ENCODE measurements around the gene CASKIN2. TPM values are rescaled to one million over a fixed set of nuclear protein-coding genes. Genes with fewer than 3 reads are reported as not detected.

The CASKIN2 gene
- total and polyA plus RNA-seq, 2 of the 4 experiments (the other 2 are of a cell fraction) = 2.9 to 6.9 TPM

DNA sequence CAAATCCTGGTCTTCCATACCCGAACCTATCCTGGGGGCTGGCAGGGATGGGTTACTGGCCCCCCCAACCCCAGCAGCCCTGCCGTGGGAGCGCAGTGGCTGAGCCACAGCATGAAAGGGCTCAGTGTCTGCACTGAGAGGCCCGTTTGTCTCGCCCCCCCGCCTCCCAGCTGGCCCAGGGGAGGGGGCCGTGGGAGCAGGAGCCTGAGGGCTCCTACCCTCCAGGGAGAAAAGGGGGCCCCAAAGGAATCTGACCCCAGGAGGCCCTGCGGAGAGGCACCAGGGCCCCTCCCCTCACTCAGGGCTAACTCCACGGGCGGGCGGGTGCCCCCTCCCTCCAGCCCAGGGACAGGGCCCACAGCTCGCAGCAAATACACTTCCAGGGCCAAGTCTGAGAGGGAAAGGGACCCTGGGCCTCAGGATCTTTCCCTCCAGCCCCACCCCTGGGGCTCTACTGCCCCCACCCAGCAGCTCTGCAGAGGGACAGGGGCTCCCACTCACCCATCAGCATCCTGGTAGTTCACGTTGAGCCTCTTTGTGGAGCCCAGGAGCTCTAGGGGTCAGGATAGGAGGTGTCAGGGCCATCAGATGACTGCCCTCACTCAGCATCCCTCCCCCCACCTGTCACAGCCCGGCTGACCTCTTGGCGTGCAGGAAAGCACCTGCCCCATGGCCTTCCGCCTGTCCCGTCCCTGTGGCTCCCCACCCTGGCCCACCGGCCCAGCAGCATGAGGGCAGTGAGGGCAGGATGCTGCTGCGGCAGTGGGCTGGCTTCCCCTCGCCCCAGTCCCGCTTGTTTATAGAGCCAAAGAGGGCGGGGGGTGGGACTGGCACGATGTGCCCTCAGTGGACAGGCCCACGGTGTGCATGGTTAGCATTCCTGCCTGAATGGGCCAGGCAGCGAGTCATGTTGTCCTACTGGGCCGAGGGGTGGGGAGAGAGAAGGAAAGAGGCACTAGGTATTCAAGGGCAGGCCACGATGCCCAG, 7.3 kb downstream of the CASKIN2 start (continued):
- no peak for TF ChIP-seq ELK1 (IDR thresholded peaks at IDR 0.05; ENCODE audit: borderline replicate concordance, low read depth, low read length)

- no peak overlapping the region for H2AFZ ChIP-seq (replicated peaks; ENCODE audit: low read length, poor library complexity)
- peaks cover 24% of the 10 kb centered on the region for H4K20me1 ChIP-seq (ENCODE audit: insufficient read depth, low read length)
- no peak overlapping the region for H2BK20ac ChIP-seq (ENCODE audit: low read depth, low read length)
- dilution Hi-C loops (cut with HindIII; ENCODE audit: low sequenced_read_pairs, unreplicated experiment) = no loop called here
- H3K9me1 ChIP-seq (ENCODE audit: insufficient read depth, low read length) = peaks cover 3% of the 10 kb centered on the region; the same call in 1 of the 2 replicates
- no peak overlapping the region for H2BK5ac ChIP-seq (ENCODE audit: low read depth, low read length, poor library complexity, severe bottlenecking)
- no peak overlapping the region for H3K56ac ChIP-seq (ENCODE audit: extremely low read depth, insufficient read depth, low read length)
- no peak overlapping the region for H2BK15ac ChIP-seq (ENCODE audit: low read depth, low read length)
- H3K9ac ChIP-seq (ENCODE audit: low read depth, low read length) = no peak overlapping the region
- H4K5ac ChIP-seq (ENCODE audit: low read depth, low read length) = no peak overlapping the region
- DNase-seq (no peak), ATAC-seq (ENCODE audit: low read depth) (no peak)
- H3K4me2 ChIP-seq (ENCODE audit: low read depth, low read length) = no peak overlapping the region
- in situ Hi-C loops (cut with MboI; ENCODE audit: low sequenced_read_pairs) = no loop called here
- H3K9me3 ChIP-seq (ENCODE audit: control insufficient read depth, insufficient read depth, low read length) = no peaks in the 10 kb centered on the region
- H3K4ac ChIP-seq (ENCODE audit: low read depth, low read length) = no peak overlapping the region
- H2AK5ac ChIP-seq (ENCODE audit: low read depth, low read length) = no peak overlapping the region
- no peak overlapping the region for H3K27ac ChIP-seq (ENCODE audit: insufficient read depth, low read length)
- peaks cover 6 to 35% of the 10 kb centered on the region in 2 experiments for H3K79me1 ChIP-seq (ENCODE audit: low read depth in 1 of 2, low read length in 2 of 2)
- 95% methylated on average over 13 of the region's 20 CpGs; no CpG with 5 or more reads in 1 of the 2 experiments for WGBS, 2 experiments (ENCODE audit: extremely low coverage in 2 of 2, insufficient read length in 1 of 2)
- no peak overlapping the region for H2BK120ac ChIP-seq (ENCODE audit: low read depth, low read length)
- no peak overlapping the region for H3K14ac ChIP-seq (replicated peaks; ENCODE audit: low read depth, low read length)
- no peaks in the 10 kb centered on the region for H3K27me3 ChIP-seq (ENCODE audit: control insufficient read depth, insufficient read depth, low read length)
- intact Hi-C loops (cut with micrococcal nuclease) = no loop called here
- H4K91ac ChIP-seq (ENCODE audit: insufficient read depth, low read depth, low read length) = no peak overlapping the region
- H2AK9ac ChIP-seq (replicated peaks; ENCODE audit: low read depth, low read length, poor library complexity) = no peak overlapping the region
- BruUV-seq (replicated peaks) = no TSS peak
- H4K8ac ChIP-seq (ENCODE audit: low read depth in 2 of 2, low read length in 2 of 2) = no peak overlapping the region
- H3K18ac ChIP-seq (ENCODE audit: low read depth, low read length) = no peak overlapping the region
- CTCF ChIA-PET = no interaction called here
- H3K36me3 ChIP-seq (ENCODE audit: control insufficient read depth, insufficient read depth, low read length) = peaks cover 33% of the 10 kb centered on the region
- H3K4me3 ChIP-seq (ENCODE audit: insufficient read depth, low read depth, low read length) = no peak overlapping the region
- peaks cover 9% of the 10 kb centered on the region for H3K4me1 ChIP-seq (ENCODE audit: control insufficient read depth, insufficient read depth, low read length)
- no peak overlapping the region for H3K23ac ChIP-seq (ENCODE audit: low read depth, low read length)
- POLR2A ChIA-PET (ENCODE audit: unreplicated experiment) = no interaction called here
- TF ChIP-seq FOS (IDR thresholded peaks at IDR 0.05; ENCODE audit: low read depth, low read length) (no peak), RFX5 (IDR thresholded peaks at IDR 0.05; ENCODE audit: low read depth, low read length) (no peak), BHLHE40 (IDR thresholded peaks at IDR 0.05; ENCODE audit: low read depth, low read length) (no peak), ELK1 (IDR thresholded peaks at IDR 0.05; ENCODE audit: borderline replicate concordance, low read depth, low read length) (no peak), CHD1 (IDR thresholded peaks at IDR 0.05; ENCODE audit: low read depth, low read length) (no peak), MAFK (IDR thresholded peaks at IDR 0.05; ENCODE audit: low read depth, low read length) (no peak), SMC3 (IDR thresholded peaks at IDR 0.05; ENCODE audit: low read depth, low read length) (no peak), RAD21 (IDR thresholded peaks at IDR 0.05; ENCODE audit: low read length) (no peak), MAZ (IDR thresholded peaks at IDR 0.05; ENCODE audit: borderline replicate concordance, low read depth, low read length) (no peak)
- TF ChIP-seq, protein P1, sequence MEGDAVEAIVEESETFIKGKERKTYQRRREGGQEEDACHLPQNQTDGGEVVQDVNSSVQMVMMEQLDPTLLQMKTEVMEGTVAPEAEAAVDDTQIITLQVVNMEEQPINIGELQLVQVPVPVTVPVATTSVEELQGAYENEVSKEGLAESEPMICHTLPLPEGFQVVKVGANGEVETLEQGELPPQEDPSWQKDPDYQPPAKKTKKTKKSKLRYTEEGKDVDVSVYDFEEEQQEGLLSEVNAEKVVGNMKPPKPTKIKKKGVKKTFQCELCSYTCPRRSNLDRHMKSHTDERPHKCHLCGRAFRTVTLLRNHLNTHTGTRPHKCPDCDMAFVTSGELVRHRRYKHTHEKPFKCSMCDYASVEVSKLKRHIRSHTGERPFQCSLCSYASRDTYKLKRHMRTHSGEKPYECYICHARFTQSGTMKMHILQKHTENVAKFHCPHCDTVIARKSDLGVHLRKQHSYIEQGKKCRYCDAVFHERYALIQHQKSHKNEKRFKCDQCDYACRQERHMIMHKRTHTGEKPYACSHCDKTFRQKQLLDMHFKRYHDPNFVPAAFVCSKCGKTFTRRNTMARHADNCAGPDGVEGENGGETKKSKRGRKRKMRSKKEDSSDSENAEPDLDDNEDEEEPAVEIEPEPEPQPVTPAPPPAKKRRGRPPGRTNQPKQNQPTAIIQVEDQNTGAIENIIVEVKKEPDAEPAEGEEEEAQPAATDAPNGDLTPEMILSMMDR (conservative IDR thresholded peaks at IDR 0.05; ENCODE audit: low read depth, low read length) = no peak
Measured at GRCh38 chr17:75506888-75507287, 8.4 kb downstream of the CASKIN2 start.

Data from IMR-90 (cell line).